DND-41 (cell line): ENCODE results near the gene RNU6-8.

Experiments used
- CTCF ChIP-seq: IDR thresholded peaks from 2 replicates; pipeline ENCODE4 v1.5.1; 2012; ENCODE audit warnings: borderline replicate concordance, low read length, moderate library complexity, mild to moderate bottlenecking; ENCODE audit not compliant: poor library complexity, severe bottlenecking; ENCODE audit errors: extremely low read depth
- EZH2 ChIP-seq: IDR thresholded peaks from 3 replicates; pipeline ENCODE4 v1.6.1; 2012; ENCODE audit warnings: borderline replicate concordance, low read depth, mild to moderate bottlenecking, moderate library complexity, low read length, inconsistent platforms; ENCODE audit not compliant: severe bottlenecking

GRCh38 chr14:32249780-32250179 is 46.7 kb upstream of the RNU6-8 start:
- TF ChIP-seq CTCF (no peak), EZH2 (no peak)
